Tibial artery (tissue), 4 donors: ENCODE results near the gene THSD4.

Experiments
- DNase-seq, 2 donors: peaks; one replicate each; pipeline ENCODE4 v3.0.0-alpha.2; 2019
- H3K27ac ChIP-seq, 2 donors: fragments of 200-600 bp; sonication (generic) in 1 of 2; 1 replicate in 1 of 2; 2 replicates in 1 of 2; pipeline ENCODE4 v1.5.1; 2018 to 2019; ENCODE audit warnings: mild to moderate bottlenecking in 1 of 2
- H3K27me3 ChIP-seq, 2 donors: fragments of 200-600 bp; sonication (generic) in 1 of 2; one replicate each; pipeline versions ENCODE4 v1.5.1 to v1.6.0; 2016 to 2019
- H3K36me3 ChIP-seq, 3 donors: fragments of 200-600 bp; sonication (generic) in 2 of 3; one replicate each; pipeline ENCODE4 v1.5.1; 2016 to 2019; ENCODE audit warnings: mild to moderate bottlenecking in 2 of 3
- H3K4me1 ChIP-seq, 4 donors: fragments of 200-600 bp; sonication (generic) in 2 of 4; 1 replicate in 3 of 4; 2 replicates in 1 of 4; pipeline ENCODE4 v1.5.1; 2016 to 2019
- H3K4me3 ChIP-seq, 2 donors: fragments of 200-600 bp; sonication (generic) in 1 of 2; 1 replicate in 1 of 2; 2 replicates in 1 of 2; pipeline ENCODE4 v1.5.1; 2018 to 2019; ENCODE audit warnings: mild to moderate bottlenecking in 2 of 2
- H3K9me3 ChIP-seq, 3 donors: fragments of 200-600 bp; sonication (generic) in 1 of 3; one replicate each; pipeline ENCODE4 v1.5.1; 2016 to 2019
- CTCF ChIP-seq, 2 experiments: fragments of 200-600 bp in 1 of 2; fragments of 450-650 bp in 1 of 2; IDR thresholded peaks; one replicate each; pipeline ENCODE4 v1.5.1; 2017 to 2019; ENCODE audit warnings: antibody characterized with exemption in 2 of 2, mild to moderate bottlenecking in 1 of 2, moderate library complexity in 1 of 2
- intact Hi-C: fragments of 100-400 bp; cut with DNase I; formaldehyde crosslinking; loops from one replicate; pipeline ENCODE4 v1.15.0; 2023; ENCODE audit warnings: low total_unique reads

THSD4 gene

GRCh38 chr15:71807691-71808091 lies 692.4 kb downstream of the THSD4 start:
- Histone ChIP-seq H3K4me1 (peaks cover 0 to 20% (median 17%) of the 10 kb centered on the region in 4 donors), H3K4me3 (no peak overlapping the region), H3K9me3 (no peaks in the 10 kb centered on the region), H3K36me3 (no peaks in the 10 kb centered on the region), H3K27me3 (no peaks in the 10 kb centered on the region), H3K27ac (no peak overlapping the region)
- no peak for DNase-seq
- intact Hi-C loops = loop anchor here (10.0 kb wide), 2 partner anchors 347 to 363 kb away; no protein-coding TSS in a partner anchor
- no peak for TF ChIP-seq CTCF (IDR thresholded peaks at IDR 0.05)

- no peaks in the 10 kb centered on the region for H3K9me3 ChIP-seq
- no peak for DNase-seq
- no peak overlapping the region for H3K27ac ChIP-seq
- H3K36me3 ChIP-seq = no peaks in the 10 kb centered on the region
- intact Hi-C loops = loop anchor here (10.0 kb wide), 2 partner anchors 346 to 364 kb away; no protein-coding TSS in a partner anchor
- peaks cover 0 to 20% (median 17%) of the 10 kb centered on the region in 4 donors for H3K4me1 ChIP-seq
- no peaks in the 10 kb centered on the region for H3K27me3 ChIP-seq
- H3K4me3 ChIP-seq = no peak overlapping the region
- no peak for TF ChIP-seq CTCF (IDR thresholded peaks at IDR 0.05)
These were observed 693.2 kb downstream of the THSD4 start for GRCh38 chr15:71808311-71809020.

- TF ChIP-seq CTCF (IDR thresholded peaks at IDR 0.05) = no peak
- intact Hi-C loops = loop anchor here (10.0 kb wide), 2 partner anchors 345 to 365 kb away; no protein-coding TSS in a partner anchor
These were observed 694.1 kb downstream of the THSD4 start for GRCh38 chr15:71809346-71809745.

GRCh38 chr15:71810256-71811035 lies 695.2 kb downstream of the THSD4 start, which contains the start of gene NR2E3:
Gene NR2E3, plus strand, starts transcription at chr15:71810554. Its CDS starts 190 bp downstream, at chr15:71810744.
- Histone ChIP-seq H3K36me3 (no peaks in the 10 kb centered on the region), H3K9me3 (no peaks in the 10 kb centered on the region), H3K4me3 (no peak within 1 kb of the TSS), H3K27ac (no peak within 1 kb of the TSS), H3K27me3 (no peaks in the 10 kb centered on the region), H3K4me1 (peaks cover 0 to 20% (median 17%) of the 10 kb centered on the region in 4 donors)
- no peak for TF ChIP-seq CTCF (IDR thresholded peaks at IDR 0.05)
- DNase-seq = no peak
- intact Hi-C loops = no loop called here

More at GRCh38 chr15:71809346-71809745, 694.1 kb downstream of the THSD4 start:
- H3K27ac ChIP-seq = no peak overlapping the region
- H3K27me3 ChIP-seq = no peaks in the 10 kb centered on the region
- no peak overlapping the region for H3K4me3 ChIP-seq
- H3K9me3 ChIP-seq = no peaks in the 10 kb centered on the region
- no peak for DNase-seq
- H3K4me1 ChIP-seq = peaks cover 0 to 20% (median 17%) of the 10 kb centered on the region in 4 donors
- H3K36me3 ChIP-seq = no peaks in the 10 kb centered on the region

- no peak overlapping the region for H3K4me3 ChIP-seq
- no peak for DNase-seq
- no peaks in the 10 kb centered on the region for H3K36me3 ChIP-seq
- peaks cover 0 to 20% (median 17%) of the 10 kb centered on the region in 4 donors for H3K4me1 ChIP-seq
- H3K27me3 ChIP-seq = no peaks in the 10 kb centered on the region
- no peak for TF ChIP-seq CTCF (IDR thresholded peaks at IDR 0.05)
- intact Hi-C loops = no loop called here
- H3K27ac ChIP-seq = no peak overlapping the region
- no peaks in the 10 kb centered on the region for H3K9me3 ChIP-seq
These were observed 695.9 kb downstream of the THSD4 start for GRCh38 chr15:71811036-71811736.
